C4-2B (cell line): ENCODE measurements around the gene CCNL2.
A peak's percentile ranks its signal among the peaks of the same experiment; 100 is the strongest.

Source experiments
- ZFX ChIP-seq: fragments of 450-650 bp; IDR thresholded peaks from 2 replicates; pipeline ENCODE4 v1.6.1; 2017
- TF ChIP-seq, protein P1 (sequence below): fragments of 450-650 bp; conservative IDR thresholded peaks from 2 replicates; pipeline ENCODE4 v1.5.1; 2017; ENCODE audit warnings: mild to moderate bottlenecking

DNA sequence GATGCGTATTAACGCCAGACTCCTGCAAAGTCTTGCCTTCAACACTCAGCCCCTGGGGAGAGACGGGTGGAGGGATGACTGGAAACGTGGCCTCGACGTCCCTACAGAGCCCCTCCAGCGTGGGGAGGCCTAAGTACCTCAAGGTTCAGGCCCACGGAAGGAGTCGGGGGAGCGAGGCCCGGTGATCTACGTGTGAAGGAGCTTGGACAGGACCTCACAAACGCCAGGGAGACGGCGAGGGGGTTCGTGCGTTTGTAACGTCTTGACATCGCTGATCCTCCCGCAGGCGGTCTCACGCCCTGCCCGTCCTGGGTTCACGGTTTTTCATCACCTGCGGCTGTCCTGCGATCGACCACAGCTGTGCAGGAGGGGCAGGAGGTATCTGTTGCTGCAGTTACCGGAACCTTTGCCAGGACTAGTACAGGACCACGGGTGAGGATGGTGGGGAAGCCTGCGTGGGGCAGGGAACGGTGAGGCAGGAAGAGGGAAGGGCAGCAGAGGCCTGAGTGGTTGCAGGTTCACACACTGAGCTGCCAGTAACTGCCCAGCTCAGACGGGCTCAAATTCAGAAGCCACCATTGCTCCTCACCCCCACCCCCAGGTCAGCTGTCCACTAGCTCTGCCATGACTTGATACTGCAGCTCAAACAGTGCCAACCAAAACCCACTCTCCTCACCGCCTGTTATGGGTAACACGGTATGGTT, 889 bp upstream of the CCNL2 start:
- TF ChIP-seq, protein P1, sequence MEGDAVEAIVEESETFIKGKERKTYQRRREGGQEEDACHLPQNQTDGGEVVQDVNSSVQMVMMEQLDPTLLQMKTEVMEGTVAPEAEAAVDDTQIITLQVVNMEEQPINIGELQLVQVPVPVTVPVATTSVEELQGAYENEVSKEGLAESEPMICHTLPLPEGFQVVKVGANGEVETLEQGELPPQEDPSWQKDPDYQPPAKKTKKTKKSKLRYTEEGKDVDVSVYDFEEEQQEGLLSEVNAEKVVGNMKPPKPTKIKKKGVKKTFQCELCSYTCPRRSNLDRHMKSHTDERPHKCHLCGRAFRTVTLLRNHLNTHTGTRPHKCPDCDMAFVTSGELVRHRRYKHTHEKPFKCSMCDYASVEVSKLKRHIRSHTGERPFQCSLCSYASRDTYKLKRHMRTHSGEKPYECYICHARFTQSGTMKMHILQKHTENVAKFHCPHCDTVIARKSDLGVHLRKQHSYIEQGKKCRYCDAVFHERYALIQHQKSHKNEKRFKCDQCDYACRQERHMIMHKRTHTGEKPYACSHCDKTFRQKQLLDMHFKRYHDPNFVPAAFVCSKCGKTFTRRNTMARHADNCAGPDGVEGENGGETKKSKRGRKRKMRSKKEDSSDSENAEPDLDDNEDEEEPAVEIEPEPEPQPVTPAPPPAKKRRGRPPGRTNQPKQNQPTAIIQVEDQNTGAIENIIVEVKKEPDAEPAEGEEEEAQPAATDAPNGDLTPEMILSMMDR, result no peak
- peak; percentile 41; the same call in 1 of the 2 replicates for TF ChIP-seq ZFX
